Measurements from ENCODE around the gene AGMO. TPM values are rescaled to one million over a fixed set of nuclear protein-coding genes. Genes with fewer than 3 reads are reported as not detected.

AGMO gene
- total RNA-seq, 3 donors from 2014 or later: 0.89 to 3.0 (median 1.3) TPM

DNA sequence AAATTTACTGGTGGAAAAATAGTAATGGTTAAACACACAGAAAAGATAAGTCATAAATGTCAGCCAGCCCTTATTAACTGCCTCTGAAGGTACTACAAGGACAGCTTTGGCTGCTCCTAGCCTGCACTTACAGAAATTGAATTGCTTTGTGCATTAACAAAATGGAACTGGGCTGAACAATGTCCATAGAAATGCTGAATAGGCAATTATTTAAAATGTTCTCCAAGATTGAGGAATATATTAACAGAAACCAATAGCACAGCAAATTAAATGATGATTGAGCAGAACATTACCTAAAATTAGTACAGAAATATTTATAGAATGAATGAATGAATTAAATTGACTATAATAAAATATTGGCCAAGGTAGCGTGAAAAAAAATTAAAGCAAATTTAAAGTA lies 42.4 kb upstream of the AGMO start:
- no peak for TF ChIP-seq CTCF (IDR thresholded peaks at IDR 0.05)
- no peaks in the 10 kb centered on the region for H3K36me3 ChIP-seq (ENCODE audit: low read depth)
- no peak overlapping the region for H3K4me3 ChIP-seq
- H3K4me1 ChIP-seq (ENCODE audit: low read depth): no peaks in the 10 kb centered on the region
- ATAC-seq (no peak), DNase-seq (no peak)
- intact Hi-C loops (cut with DNase I, micrococcal nuclease): no loop called here
- no peaks in the 10 kb centered on the region for H3K9me3 ChIP-seq

GRCh38 chr7:15603124-15603523 lies 41.3 kb upstream of the AGMO start:
- no peak for TF ChIP-seq CTCF (IDR thresholded peaks at IDR 0.05)
- no peaks in the 10 kb centered on the region for H3K4me1 ChIP-seq (ENCODE audit: low read depth)
- intact Hi-C loops (cut with DNase I, micrococcal nuclease): no loop called here

DNA sequence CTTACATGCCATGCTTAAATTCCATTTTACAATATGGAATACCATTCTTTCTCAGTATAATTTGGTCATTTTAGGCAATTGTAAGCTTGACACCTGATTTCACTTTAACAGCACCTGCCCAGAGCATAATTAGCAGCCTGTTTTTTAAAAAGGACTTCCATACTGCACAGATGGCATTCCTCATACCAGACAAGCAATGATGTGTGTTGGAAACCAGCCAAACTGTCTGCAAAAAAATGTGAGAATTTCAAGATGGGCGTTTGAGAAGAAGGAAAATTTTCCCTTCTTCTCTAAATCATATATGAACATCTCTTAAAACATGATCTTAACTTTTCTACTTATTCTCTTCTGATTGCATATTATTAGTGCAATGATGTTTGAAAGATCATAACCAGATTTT lies 40.4 kb upstream of the AGMO start:
- no peak for TF ChIP-seq CTCF (IDR thresholded peaks at IDR 0.05)
- Histone ChIP-seq H3K36me3 (ENCODE audit: low read depth) (no peaks in the 10 kb centered on the region), H3K4me3 (no peak overlapping the region), H3K4me1 (ENCODE audit: low read depth) (no peaks in the 10 kb centered on the region), H3K9me3 (no peaks in the 10 kb centered on the region)
- no peak for ATAC-seq
- intact Hi-C loops (cut with DNase I, micrococcal nuclease): no loop called here
- no peak for DNase-seq

More at GRCh38 chr7:15603124-15603523, 41.3 kb upstream of the AGMO start:
- H3K9me3 ChIP-seq: no peaks in the 10 kb centered on the region
- no peak overlapping the region for H3K4me3 ChIP-seq
- no peaks in the 10 kb centered on the region for H3K36me3 ChIP-seq (ENCODE audit: low read depth)
- no peak for ATAC-seq
- no peak for DNase-seq

- Histone ChIP-seq H3K36me3 (ENCODE audit: low read depth) (no peaks in the 10 kb centered on the region), H3K4me1 (ENCODE audit: low read depth) (no peaks in the 10 kb centered on the region), H3K4me3 (no peak overlapping the region), H3K9me3 (no peaks in the 10 kb centered on the region)
- ATAC-seq (no peak), DNase-seq (no peak)
- intact Hi-C loops (cut with DNase I, micrococcal nuclease): no loop called here
- no peak for TF ChIP-seq CTCF (IDR thresholded peaks at IDR 0.05)
These were observed 39.4 kb upstream of the AGMO start for GRCh38 chr7:15601175-15601574.

DNA sequence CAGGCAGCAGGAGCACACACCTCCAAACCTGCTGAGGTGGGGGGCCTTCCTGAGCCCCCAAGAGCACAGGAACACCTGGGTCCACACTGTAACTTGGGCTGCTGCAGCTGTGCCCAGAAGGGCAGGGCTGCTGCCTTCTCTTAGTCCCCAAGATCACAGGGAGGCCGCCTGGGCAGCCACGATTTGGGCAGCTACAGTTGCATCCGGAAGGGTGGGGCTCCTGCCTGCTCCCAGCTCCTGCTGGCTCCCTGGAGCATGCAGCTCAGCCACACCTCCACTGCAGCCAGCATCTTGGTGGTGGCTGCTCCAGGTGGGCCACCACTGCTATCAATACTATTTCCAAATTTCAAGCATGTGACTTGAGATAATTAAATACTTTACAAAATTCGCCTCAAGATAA lies 38.5 kb upstream of the AGMO start:
- Histone ChIP-seq H3K36me3 (ENCODE audit: low read depth) (no peaks in the 10 kb centered on the region), H3K4me1 (ENCODE audit: low read depth) (no peaks in the 10 kb centered on the region), H3K4me3 (no peak overlapping the region), H3K9me3 (no peaks in the 10 kb centered on the region)
- no peak for DNase-seq
- no peak for ATAC-seq
- TF ChIP-seq CTCF (IDR thresholded peaks at IDR 0.05): no peak
- intact Hi-C loops (cut with DNase I, micrococcal nuclease): no loop called here

DNA sequence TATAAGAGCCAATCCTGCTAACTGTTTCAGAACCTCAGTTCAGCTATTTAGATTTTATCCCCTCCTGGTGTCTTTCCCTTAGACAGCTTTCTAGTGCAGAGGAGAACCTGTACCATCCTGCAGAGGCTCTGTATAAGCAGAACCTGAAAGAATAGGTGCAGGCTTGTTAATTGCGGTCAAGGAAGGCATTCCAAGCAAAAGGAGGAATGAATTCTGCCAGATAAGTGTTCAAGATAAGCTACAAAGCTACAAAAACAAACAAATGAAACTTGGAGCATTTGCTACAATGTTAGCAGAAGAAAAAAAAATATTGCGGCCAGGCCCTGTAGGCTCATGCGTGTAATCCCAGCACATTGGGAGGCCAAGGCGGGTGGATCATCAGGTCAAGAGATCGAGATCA lies 32.6 kb upstream of the AGMO start:
- H3K4me3 ChIP-seq: no peak overlapping the region
- H3K36me3 ChIP-seq (ENCODE audit: low read depth): no peaks in the 10 kb centered on the region
- H3K9me3 ChIP-seq: no peaks in the 10 kb centered on the region
- no peaks in the 10 kb centered on the region for H3K4me1 ChIP-seq (ENCODE audit: low read depth)
- intact Hi-C loops (cut with DNase I, micrococcal nuclease): no loop called here
- no peak for TF ChIP-seq CTCF (IDR thresholded peaks at IDR 0.05)
- ATAC-seq (no peak), DNase-seq (no peak)

Measured in mucosa of descending colon (tissue), 3 donors.